ENCODE data around the gene SLC6A1. TPM values are rescaled to one million over a fixed set of nuclear protein-coding genes. Genes with fewer than 3 reads are reported as not detected.

SLC6A1 gene
- total RNA-seq, 1 experiment from 2014 or later, result not detected

GRCh38 chr3:10951295-10951926, 41.1 kb upstream of the SLC6A1 start:
- Histone ChIP-seq H2BK12ac (ENCODE audit: insufficient read length, low read depth, low read length) (no peak overlapping the region), H3K4me1 (ENCODE audit: insufficient read depth, low read length) (no peaks in the 10 kb centered on the region), H3K18ac (ENCODE audit: insufficient read length, low read depth, low read length) (no peak overlapping the region), H2AK5ac (ENCODE audit: insufficient read length, low read length) (no peak overlapping the region), H2BK20ac (ENCODE audit: low read depth, low read length, poor library complexity, severe bottlenecking) (no peak overlapping the region), H2BK5ac (ENCODE audit: insufficient read length, low read length) (no peak overlapping the region), H3K14ac (ENCODE audit: insufficient read depth, low read length) (no peak overlapping the region; the same call in 1 of the 2 replicates), H3K4ac (ENCODE audit: low read depth, low read length) (no peak overlapping the region), H3K27me3 (ENCODE audit: insufficient read depth, low read length) (no peaks in the 10 kb centered on the region), H4K8ac (replicated peaks; ENCODE audit: insufficient read length, low read depth, low read length) (no peak overlapping the region), H4K20me1 (ENCODE audit: control insufficient read depth, insufficient read depth, insufficient read length) (no peaks in the 10 kb centered on the region), H4K91ac (ENCODE audit: insufficient read length, low read depth, low read length) (no peak overlapping the region), H2AFZ (ENCODE audit: low read length) (no peak overlapping the region), H4K5ac (ENCODE audit: insufficient read length, low read depth, low read length) (no peak overlapping the region), H3K9ac (ENCODE audit: extremely low read depth, insufficient read length, low read length) (no peak overlapping the region), H2BK15ac (ENCODE audit: low read depth, low read length) (no peak overlapping the region), H3K79me1 (ENCODE audit: insufficient read depth, low read depth, low read length, poor library complexity, severe bottlenecking) (no peaks in the 10 kb centered on the region), H3K23me2 (ENCODE audit: insufficient read length, low read depth, low read length, poor library complexity, severe bottlenecking) (no peaks in the 10 kb centered on the region), H3K79me2 (ENCODE audit: insufficient read depth, low read length) (no peaks in the 10 kb centered on the region), H3K9me3 (ENCODE audit: control insufficient read depth, low read depth, low read length) (no peaks in the 10 kb centered on the region), H3K4me2 (ENCODE audit: insufficient read depth, insufficient read length, low read length) (no peak overlapping the region), H3K23ac (ENCODE audit: insufficient read length, low read depth, low read length) (no peak overlapping the region), H3K56ac (ENCODE audit: insufficient read length, low read depth, low read length) (no peak overlapping the region), H3K27ac (ENCODE audit: insufficient read length, low read depth, low read length) (no peak overlapping the region), H3T11ph (ENCODE audit: low read length) (no peak overlapping the region), H2BK120ac (ENCODE audit: low read depth, low read length, poor library complexity, severe bottlenecking) (no peak overlapping the region)
- DNase-seq, result no peak
- H3K4me1 Mint-ChIP-seq, result peaks cover 0 to 17% of the 10 kb centered on the region in 2 experiments; a peak in 2 of 4 replicates
- no CpG with 5 or more reads among the region's 7 CpGs for WGBS (ENCODE audit: extremely low coverage, insufficient read length, low lambda C conversion rate)
- H3K9me3 Mint-ChIP-seq, result no peaks in the 10 kb centered on the region
- no peak for TF ChIP-seq CTCF (conservative IDR thresholded peaks at IDR 0.05)
- no peaks in the 10 kb centered on the region for H3K36me3 Mint-ChIP-seq (ENCODE audit: insufficient read depth in 1 of 3, low read depth in 3 of 3)
- H3K27me3 Mint-ChIP-seq (ENCODE audit: low read depth), result peaks cover 19% of the 10 kb centered on the region
- no peak overlapping the region for H3K27ac Mint-ChIP-seq
- no peak overlapping the region for H3K4me3 Mint-ChIP-seq
